Natural killer cell (primary cell): Measurements from ENCODE around the gene WFIKKN2. TPM values are rescaled to one million over a fixed set of nuclear protein-coding genes. Genes with fewer than 3 reads are reported as not detected.
A peak's percentile ranks its signal among the peaks of the same experiment; 100 is the strongest.
"Not testable (repeated sequence)": the region's sequence is repeated elsewhere in the genome, so short reads cannot be mapped to it uniquely, and the experiment has no call there.

Experiments
- ATAC-seq, 3 donors: fragments of 150-1000 bp in 2 of 3; fragments of 200-7000 bp in 1 of 3; cut with Tn5 transposase; 1 replicate in 1 of 3; 2 replicates in 2 of 3; pipeline ENCODE4 v1.10.0; 2021; ENCODE audit warnings: mild to moderate bottlenecking in 2 of 3, moderate library complexity in 2 of 3
- DNase-seq, 2 donors: peaks; one replicate each; pipeline versions ENCODE4 v3.0.0 to v3.0.0-alpha.2; 2013 to 2021; ENCODE audit warnings: mixed read lengths in 1 of 2
- H3K27ac ChIP-seq: one replicate; pipeline ENCODE4 v1.5.1; 2013; ENCODE audit warnings: mild to moderate bottlenecking, low read length
- H3K27me3 ChIP-seq: one replicate; pipeline ENCODE4 v1.6.1; 2013; ENCODE audit warnings: low read length; ENCODE audit not compliant: control insufficient read depth, insufficient read depth
- H3K36me3 ChIP-seq: one replicate; pipeline ENCODE4 v1.6.1; 2013; ENCODE audit warnings: low read length; ENCODE audit not compliant: control insufficient read depth, insufficient read depth
- H3K4me1 ChIP-seq: one replicate; pipeline ENCODE4 v1.6.1; 2013; ENCODE audit warnings: low read length; ENCODE audit not compliant: control insufficient read depth, insufficient read depth
- H3K4me3 ChIP-seq: one replicate; pipeline ENCODE4 v1.5.1; 2013; ENCODE audit warnings: low read length
- H3K9me3 ChIP-seq: one replicate; pipeline ENCODE4 v1.6.1; 2013; ENCODE audit warnings: low read length; ENCODE audit not compliant: control insufficient read depth, insufficient read depth
- H3K27ac Mint-ChIP-seq, 2 donors: one replicate each; pipeline ENCODE4 v1.8.0; 2022; ENCODE audit warnings: mild to moderate bottlenecking in 2 of 2, mixed read lengths in 2 of 2, moderate library complexity in 1 of 2
- H3K27me3 Mint-ChIP-seq, 2 donors: one replicate each; pipeline ENCODE4 v1.8.0; 2022; ENCODE audit warnings: low read depth in 2 of 2, mixed read lengths in 2 of 2
- H3K36me3 Mint-ChIP-seq: one replicate; pipeline ENCODE4 v1.8.0; 2022; ENCODE audit warnings: mixed read lengths
- H3K4me1 Mint-ChIP-seq, 2 donors: one replicate each; pipeline ENCODE4 v1.8.0; 2022; ENCODE audit warnings: mixed read lengths in 2 of 2
- H3K4me3 Mint-ChIP-seq: one replicate; pipeline ENCODE4 v1.8.0; 2022; ENCODE audit warnings: mild to moderate bottlenecking, moderate library complexity, mixed read lengths
- H3K9me3 Mint-ChIP-seq, 2 donors: one replicate each; pipeline ENCODE4 v1.8.0; 2022; ENCODE audit warnings: mixed read lengths in 2 of 2
- CTCF ChIP-seq: fragments of 200-600 bp; IDR thresholded peaks from one replicate; pipeline ENCODE4 v1.8.0; 2022; ENCODE audit warnings: antibody characterized with exemption
- WGBS: methylation state at CpG from one replicate; pipeline ENCODE4 v1.1.7; 2013; ENCODE audit warnings: missing lambda C conversion rate; ENCODE audit not compliant: insufficient coverage; 5-methylcytosine and 5-hydroxymethylcytosine counted together
- intact Hi-C: fragments of 100-400 bp; cut with micrococcal nuclease; formaldehyde crosslinking; loops from one replicate; pipeline ENCODE4 v1.14.2; 2022
- total RNA-seq, 4 donors: library from RNA; stranded (reverse); fragments of 120-200 nt in 1 of 4; gene quantifications; one replicate each; pipeline versions ENCODE4 v1.2.3 to v1.2.4, GENCODE V29; 2013 to 2022

Gene WFIKKN2
- total RNA-seq, 3 donors from 2014 or later (not counting 1 experiment from before 2014, with no cell fraction given) = not detected

GRCh38 chr17:50872710-50873424 is 37.5 kb downstream of the WFIKKN2 start:
- H3K27me3 Mint-ChIP-seq = peaks cover 29 to 39% of the 10 kb centered on the region in 2 donors
- H3K4me3 ChIP-seq = no peak overlapping the region
- intact Hi-C loops = no loop called here
- no peak overlapping the region for H3K27ac ChIP-seq
- WGBS = 20% methylated on average over 4 of the region's 4 CpGs
- H3K9me3 Mint-ChIP-seq = no peaks in the 10 kb centered on the region
- DNase-seq = peak in 1 of 2 donors; percentile 80
- no peak overlapping the region for H3K4me3 Mint-ChIP-seq
- no peak overlapping the region for H3K27ac Mint-ChIP-seq
- H3K27me3 ChIP-seq = peaks cover 15% of the 10 kb centered on the region
- no peaks in the 10 kb centered on the region for H3K36me3 ChIP-seq
- no peaks in the 10 kb centered on the region for H3K36me3 Mint-ChIP-seq
- H3K4me1 Mint-ChIP-seq = peaks cover 16 to 18% of the 10 kb centered on the region in 2 donors
- H3K4me1 ChIP-seq = peaks cover 29% of the 10 kb centered on the region
- peak; percentile 46 to 71 (median 69) for ATAC-seq
- H3K9me3 ChIP-seq = no peaks in the 10 kb centered on the region
- TF ChIP-seq CTCF = no peak

GRCh38 chr17:50875074-50875473 is 39.7 kb downstream of the WFIKKN2 start:
- Histone ChIP-seq H3K36me3 (no peaks in the 10 kb centered on the region), H3K27ac (no peak overlapping the region), H3K27me3 (peaks cover 15% of the 10 kb centered on the region), H3K4me1 (peaks cover 28% of the 10 kb centered on the region), H3K4me3 (no peak overlapping the region), H3K9me3 (peaks cover 4% of the 10 kb centered on the region)
- no peaks in the 10 kb centered on the region for H3K36me3 Mint-ChIP-seq
- intact Hi-C loops = no loop called here
- no peak overlapping the region for H3K27ac Mint-ChIP-seq
- H3K27me3 Mint-ChIP-seq = peaks cover 25 to 55% of the 10 kb centered on the region in 2 donors
- WGBS = 64% methylated on average over 2 of the region's 2 CpGs
- no peak overlapping the region for H3K4me3 Mint-ChIP-seq
- DNase-seq (no peak), ATAC-seq (no peak)
- no peak for TF ChIP-seq CTCF
- peaks cover 11 to 12% of the 10 kb centered on the region in 2 donors for H3K4me1 Mint-ChIP-seq
- no peaks in the 10 kb centered on the region for H3K9me3 Mint-ChIP-seq

GRCh38 chr17:50877042-50877441 is 41.7 kb downstream of the WFIKKN2 start:
- DNase-seq, intact Hi-C loops, H3K9me3 ChIP-seq, H3K27ac Mint-ChIP-seq, H3K9me3 Mint-ChIP-seq, H3K36me3 Mint-ChIP-seq, H3K4me1 Mint-ChIP-seq, H3K4me3 Mint-ChIP-seq, ATAC-seq, H3K27ac ChIP-seq, H3K4me3 ChIP-seq, H3K36me3 ChIP-seq: not testable (repeated sequence)
- Histone ChIP-seq H3K4me1 (peaks cover 14% of the 10 kb centered on the region), H3K27me3 (peaks cover 13% of the 10 kb centered on the region)
- peaks cover 25 to 55% of the 10 kb centered on the region in 2 donors for H3K27me3 Mint-ChIP-seq
- WGBS = 100% methylated on average over 6 of the region's 9 CpGs

GRCh38 chr17:50877838-50878237 is 42.5 kb downstream of the WFIKKN2 start:
- intact Hi-C loops = no loop called here
- no peak for TF ChIP-seq CTCF
- Histone ChIP-seq H3K4me3 (no peak overlapping the region), H3K36me3 (no peaks in the 10 kb centered on the region), H3K27me3 (peaks cover 13% of the 10 kb centered on the region), H3K27ac (no peak overlapping the region), H3K9me3 (peaks cover 6% of the 10 kb centered on the region), H3K4me1 (peaks cover 6% of the 10 kb centered on the region)
- ATAC-seq (no peak), DNase-seq (no peak)
- H3K4me3 Mint-ChIP-seq = no peak overlapping the region
- no peaks in the 10 kb centered on the region for H3K36me3 Mint-ChIP-seq
- WGBS = 100% methylated on average over 1 of the region's 1 CpG
- peaks cover 0 to under 1% of the 10 kb centered on the region in 2 donors for H3K4me1 Mint-ChIP-seq
- peaks cover 25 to 55% of the 10 kb centered on the region in 2 donors for H3K27me3 Mint-ChIP-seq
- no peaks in the 10 kb centered on the region for H3K9me3 Mint-ChIP-seq
- H3K27ac Mint-ChIP-seq = no peak overlapping the region
